Bronchial epithelial cell (primary cell): ENCODE results near the gene MPRIP. TPM values are rescaled to one million over a fixed set of nuclear protein-coding genes. Genes with fewer than 3 reads are reported as not detected.

Experiments used
- DNase-seq: peaks from one replicate; pipeline ENCODE4 v3.0.0-alpha.2; 2010; ENCODE audit warnings: low read depth
- FAIRE-seq: peaks from 2 replicates; lab custom pipeline; 2011; peaks lifted over from hg19 to GRCh38; lab: Jason Lieb, UNC
- H3K27me3 ChIP-seq: 2 replicates; pipeline ENCODE4 v1.5.1; 2011; ENCODE audit warnings: low read length; ENCODE audit not compliant: control insufficient read depth, insufficient read depth
- H3K36me3 ChIP-seq: 2 replicates; pipeline ENCODE4 v1.5.1; 2011; ENCODE audit warnings: low read length; ENCODE audit not compliant: control insufficient read depth, insufficient read depth
- H3K4me3 ChIP-seq: 2 replicates; pipeline ENCODE4 v1.5.1; 2011; ENCODE audit warnings: mild to moderate bottlenecking, low read depth, low read length, control low read depth
- CTCF ChIP-seq: IDR thresholded peaks from 2 replicates; pipeline ENCODE4 v1.5.1; 2011; ENCODE audit warnings: mild to moderate bottlenecking, moderate library complexity, low read length, control low read depth, inconsistent platforms; ENCODE audit not compliant: insufficient read depth, severe bottlenecking
- total RNA-seq: library from RNA; depleted of rRNA; stranded (reverse); fragments of >200 nt; gene quantifications from 2 replicates; pipeline ENCODE4 v1.2.1, GENCODE V29; 2014

MPRIP gene
- total RNA-seq, 1 donor from 2014 or later = 183 TPM

- FAIRE-seq = peak; percentile 79
- no peaks in the 10 kb centered on the region for H3K27me3 ChIP-seq
- peaks cover 37% of the 10 kb centered on the region for H3K36me3 ChIP-seq
- no peak for DNase-seq
- no peak overlapping the region for H3K4me3 ChIP-seq
- no peak for TF ChIP-seq CTCF
Observed at GRCh38 chr17:17152385-17152784, 110.1 kb downstream of the MPRIP start.

- DNase-seq = no peak
- no peak for TF ChIP-seq CTCF
- Histone ChIP-seq H3K27me3 (no peaks in the 10 kb centered on the region), H3K4me3 (no peak overlapping the region), H3K36me3 (peaks cover 36% of the 10 kb centered on the region)
- FAIRE-seq = no peak
Observed at GRCh38 chr17:17153071-17153470, 110.8 kb downstream of the MPRIP start.

GRCh38 chr17:17153709-17154108 lies 111.5 kb downstream of the MPRIP start:
- H3K27me3 ChIP-seq = no peaks in the 10 kb centered on the region
- FAIRE-seq (peak; percentile 40), DNase-seq (no peak)
- no peak for TF ChIP-seq CTCF
- no peak overlapping the region for H3K4me3 ChIP-seq
- peaks cover 33% of the 10 kb centered on the region for H3K36me3 ChIP-seq

- TF ChIP-seq CTCF = no peak
- DNase-seq = no peak
- H3K27me3 ChIP-seq = no peaks in the 10 kb centered on the region
- H3K4me3 ChIP-seq = no peak overlapping the region
- peaks cover 37% of the 10 kb centered on the region for H3K36me3 ChIP-seq
- FAIRE-seq = no peak
Observed at GRCh38 chr17:17154556-17154955, 112.3 kb downstream of the MPRIP start.

GRCh38 chr17:17154981-17155380 lies 112.7 kb downstream of the MPRIP start:
- no peak for TF ChIP-seq CTCF
- no peak overlapping the region for H3K4me3 ChIP-seq
- H3K36me3 ChIP-seq = peaks cover 35% of the 10 kb centered on the region
- H3K27me3 ChIP-seq = no peaks in the 10 kb centered on the region
- FAIRE-seq (no peak), DNase-seq (no peak)

- peak; percentile 21 for TF ChIP-seq CTCF
- DNase-seq (no peak), FAIRE-seq (no peak)
- Histone ChIP-seq H3K4me3 (no peak overlapping the region), H3K36me3 (peaks cover 33% of the 10 kb centered on the region), H3K27me3 (no peaks in the 10 kb centered on the region)
Observed at GRCh38 chr17:17155568-17155967, 113.3 kb downstream of the MPRIP start.
